GM21786 (cell line): ENCODE data around the gene ZNF256.

Experiments
- ATAC-seq: cut with Tn5 transposase; IDR thresholded peaks from one replicate; pipeline ENCODE4 v1.9.1; 2021; ENCODE audit not compliant: unreplicated experiment

The ZNF256 gene

GRCh38 chr19:57947419-57948134, at the start of gene ZNF256:
Gene ZNF256 (minus strand): TSS chr19:57947706. CDS start chr19:57947474, 232 bp downstream.
- ATAC-seq = peak; percentile 92

DNA sequence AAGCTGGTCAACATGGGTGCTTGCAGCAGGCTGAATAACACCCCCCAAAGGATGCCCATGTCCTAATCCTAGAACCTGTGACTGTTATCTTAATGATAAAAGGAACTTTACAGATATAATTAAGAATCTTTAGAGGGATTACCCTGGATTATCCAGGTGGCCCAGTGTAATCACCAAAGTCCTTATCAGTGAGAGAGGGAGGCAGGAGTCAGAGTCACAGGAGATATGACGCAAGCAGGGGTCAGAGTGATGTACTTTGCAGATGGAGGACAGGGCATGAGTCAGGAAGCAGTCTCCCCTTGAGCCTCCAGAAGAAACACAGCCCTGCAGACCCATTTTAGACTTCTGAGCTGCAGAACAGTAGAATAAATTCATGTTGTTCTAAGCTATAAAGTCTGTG, 45.3 kb upstream of the ZNF256 start:
- no peak for ATAC-seq

GRCh38 chr19:57978586-57979289, 31.2 kb upstream of the ZNF256 start:
- no peak for ATAC-seq

- no peak for ATAC-seq
Observed at GRCh38 chr19:57974434-57974833, 26.9 kb upstream of the ZNF256 start, which contains the start of gene C19orf18. Gene C19orf18 (minus strand): TSS chr19:57974534. CDS start chr19:57974432, 102 bp downstream.

GRCh38 chr19:57964761-57965160, 17.3 kb upstream of the ZNF256 start:
- no peak for ATAC-seq

GRCh38 chr19:57961785-57962184, 14.3 kb upstream of the ZNF256 start:
- ATAC-seq = no peak

- ATAC-seq = no peak
Observed at GRCh38 chr19:57954996-57955395, 7.5 kb upstream of the ZNF256 start.

- no peak for ATAC-seq
Observed at GRCh38 chr19:57949702-57950101, 2.2 kb upstream of the ZNF256 start.

DNA sequence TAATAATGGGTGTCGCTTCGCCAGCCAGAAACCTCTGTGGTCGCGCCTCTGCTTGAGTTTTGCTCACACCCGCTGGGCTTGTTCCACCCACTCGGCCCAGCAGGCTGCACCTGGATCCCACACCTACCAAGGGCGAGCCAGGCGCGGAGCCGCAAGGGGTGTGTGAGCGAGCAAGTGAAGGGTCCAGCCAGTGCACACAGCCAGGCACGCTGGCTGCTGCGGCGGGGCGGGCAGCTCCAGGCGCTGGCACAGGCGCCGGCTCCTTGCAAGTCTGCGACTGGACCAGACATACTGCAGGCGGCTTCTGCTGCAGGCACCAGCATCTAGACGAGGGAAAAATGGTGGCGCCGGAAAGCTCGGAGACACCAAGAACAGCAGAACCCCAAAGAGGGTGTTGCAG, 1.8 kb upstream of the ZNF256 start:
- ATAC-seq = no peak

- no peak for ATAC-seq
Observed at GRCh38 chr19:57947088-57947418, 453 bp downstream of the ZNF256 start.

GRCh38 chr19:57946316-57946715, 1.2 kb downstream of the ZNF256 start:
- ATAC-seq = no peak

DNA sequence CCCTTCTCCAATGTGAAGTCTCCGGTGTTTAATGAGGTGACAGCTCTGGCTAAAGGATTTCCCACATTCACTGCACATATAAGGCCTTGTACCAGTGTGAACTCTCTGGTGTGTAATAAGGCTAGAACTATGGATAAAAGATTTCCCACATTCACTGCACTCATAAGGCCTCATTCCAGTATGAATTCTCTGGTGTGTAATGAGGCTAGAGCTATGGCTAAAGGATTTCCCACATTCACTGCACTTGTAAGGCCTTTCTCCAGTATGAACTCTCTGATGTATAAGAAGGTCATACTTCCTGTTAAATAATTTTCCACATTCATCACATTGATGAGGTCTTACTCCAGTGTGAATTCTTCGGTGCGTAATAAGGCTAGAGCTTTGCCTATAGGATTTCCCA, 5.9 kb downstream of the ZNF256 start:
- ATAC-seq = no peak

DNA sequence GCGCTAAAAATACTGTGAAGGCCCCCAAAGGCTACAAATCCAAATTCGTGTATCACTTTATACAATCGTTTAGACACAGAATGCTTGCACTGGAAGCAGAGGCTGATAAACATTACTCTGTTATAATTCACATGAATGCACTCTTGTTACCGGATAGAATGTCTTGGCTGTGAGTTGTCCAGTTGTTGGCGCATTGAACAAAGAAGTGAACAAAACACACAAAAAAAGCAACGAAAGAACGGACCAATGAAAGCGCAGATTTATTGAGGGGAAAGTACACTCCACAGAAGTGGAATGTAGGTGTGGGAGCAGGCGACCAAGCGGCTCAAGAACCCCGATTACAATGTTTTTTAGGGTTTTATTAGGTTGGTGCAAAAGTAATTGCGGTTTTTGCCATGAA, 11.8 kb downstream of the ZNF256 start:
- ATAC-seq = no peak

- peak; percentile 65 for ATAC-seq
Observed at GRCh38 chr19:57934820-57935665, 12.5 kb downstream of the ZNF256 start, which contains the start of gene ZNF418. Gene ZNF418 (minus strand): TSS chr19:57935402. CDS start chr19:57933822, 1,580 bp downstream.

- no peak for ATAC-seq
Observed at GRCh38 chr19:57927587-57927986, 19.9 kb downstream of the ZNF256 start.

DNA sequence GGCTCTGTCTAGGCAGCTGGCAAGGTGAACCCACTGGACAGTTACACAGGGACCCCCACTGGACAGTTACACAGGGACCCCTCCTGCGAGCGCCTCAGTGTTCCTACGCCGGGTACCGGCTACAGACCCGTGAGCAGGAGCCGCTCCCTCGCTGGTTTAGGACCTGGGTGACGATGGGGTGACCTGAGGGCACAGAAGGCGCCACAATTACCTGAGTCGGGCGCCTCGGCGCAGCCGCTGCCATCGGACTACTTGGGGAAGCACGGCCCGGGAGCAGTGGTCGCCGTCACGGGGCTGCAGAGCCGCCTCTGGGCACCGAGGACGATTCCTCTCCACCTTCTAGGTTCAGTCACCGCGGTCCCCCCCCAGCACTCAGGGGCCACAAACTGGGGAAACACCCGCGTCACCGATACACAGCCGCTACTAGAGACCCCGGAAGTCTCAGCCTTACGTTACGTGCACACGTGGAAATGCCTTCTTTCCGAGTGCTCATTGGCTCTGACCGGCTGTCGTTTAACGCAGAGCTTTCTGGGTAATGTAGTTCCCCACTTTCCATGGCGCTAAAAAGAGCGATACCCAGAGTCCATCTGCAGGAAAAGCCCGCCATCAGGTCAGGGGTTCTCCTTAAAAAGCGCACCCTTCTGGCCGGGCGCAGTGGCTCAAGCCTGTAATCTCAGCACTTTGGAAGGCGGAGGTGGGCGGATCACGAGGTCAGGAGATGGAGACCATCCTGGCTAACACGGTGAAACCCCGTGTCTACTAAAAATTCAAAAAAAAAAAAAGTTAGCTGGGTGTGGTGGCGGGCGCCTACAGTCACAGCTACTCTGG, 31.1 kb downstream of the ZNF256 start, which contains the start of gene ZNF417:
Gene ZNF417, minus strand, starts transcription at position 425 of the 828 bp plus-strand sequence. Its CDS starts 181 bp downstream, at position 244.
- peak; percentile 97 for ATAC-seq

DNA sequence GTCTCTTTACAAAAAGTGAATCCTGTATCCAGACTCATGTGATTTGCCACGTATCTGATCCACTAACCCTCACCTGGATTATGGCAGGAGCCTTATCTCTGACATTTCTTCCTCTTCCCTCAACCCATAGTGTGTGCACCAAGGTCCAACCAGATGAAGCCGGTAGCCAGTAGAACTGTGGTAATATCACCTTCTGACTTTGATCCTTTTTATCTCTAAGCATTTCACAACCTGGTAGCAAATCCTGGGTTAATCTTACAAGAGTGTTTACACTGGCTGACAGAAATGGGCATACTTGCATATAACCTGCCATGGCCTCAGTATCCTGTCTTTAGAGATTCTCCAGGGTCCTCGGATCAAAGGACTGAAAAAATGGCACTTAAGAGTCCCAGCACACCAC, 33.0 kb downstream of the ZNF256 start:
- no peak for ATAC-seq

GRCh38 chr19:57907394-57907793, 40.1 kb downstream of the ZNF256 start:
- no peak for ATAC-seq

DNA sequence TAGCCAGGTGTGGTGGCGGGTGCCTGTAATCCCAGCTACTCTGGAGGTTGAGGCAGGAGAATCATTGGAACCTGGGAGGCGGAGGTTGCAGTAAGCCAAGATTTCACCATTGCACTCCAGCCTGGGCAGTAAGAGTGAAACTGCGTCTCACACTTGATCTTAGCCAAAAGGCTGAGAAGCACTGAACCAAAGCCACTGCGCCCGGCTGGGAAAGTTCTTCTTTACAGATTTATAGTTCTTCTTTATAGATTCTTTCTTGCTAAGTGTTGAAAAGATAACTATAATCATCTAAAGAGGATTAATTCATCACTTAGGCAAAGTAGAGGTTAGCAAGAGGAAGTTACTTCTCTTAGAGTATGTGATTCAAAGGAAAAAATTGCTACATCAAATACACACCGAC, 42.2 kb downstream of the ZNF256 start:
- ATAC-seq = no peak

DNA sequence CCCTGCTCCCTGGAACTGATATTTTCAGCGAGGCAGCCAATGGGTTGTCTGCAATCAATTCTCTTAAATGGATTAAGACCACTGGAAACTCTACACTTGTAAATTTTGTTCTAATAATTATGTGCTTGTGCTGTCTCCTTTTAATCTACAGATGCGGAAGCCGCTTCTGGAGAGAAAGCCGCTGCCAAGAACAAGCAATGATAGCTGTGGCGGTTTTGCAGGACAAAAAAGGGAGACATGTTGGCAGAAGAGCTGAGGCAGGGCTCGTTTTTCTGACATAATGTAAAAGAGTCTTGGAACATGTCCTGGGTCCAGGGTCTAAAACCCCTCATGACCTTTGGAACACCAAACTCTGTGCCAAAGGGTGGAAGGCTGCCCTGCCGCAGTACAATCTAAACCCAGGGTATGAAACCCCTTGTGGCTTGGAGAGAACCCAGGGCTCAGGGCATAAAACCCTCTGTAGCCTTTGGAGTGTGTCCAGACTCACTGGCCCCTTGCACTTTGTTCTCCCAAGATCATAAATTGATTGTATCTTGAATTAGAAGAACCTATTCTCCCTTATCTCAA, 43.8 kb downstream of the ZNF256 start:
- ATAC-seq = no peak
